ENCODE results near the gene LDLRAD2. TPM values are rescaled to one million over a fixed set of nuclear protein-coding genes. Genes with fewer than 3 reads are reported as not detected.
A peak's percentile ranks its signal among the peaks of the same experiment; 100 is the strongest.
"Not testable (repeated sequence)": the region's sequence is repeated elsewhere in the genome, so short reads cannot be mapped to it uniquely, and the experiment has no call there.

LDLRAD2 gene
- total RNA-seq, 1 donor from 2014 or later = 1.1 TPM

DNA sequence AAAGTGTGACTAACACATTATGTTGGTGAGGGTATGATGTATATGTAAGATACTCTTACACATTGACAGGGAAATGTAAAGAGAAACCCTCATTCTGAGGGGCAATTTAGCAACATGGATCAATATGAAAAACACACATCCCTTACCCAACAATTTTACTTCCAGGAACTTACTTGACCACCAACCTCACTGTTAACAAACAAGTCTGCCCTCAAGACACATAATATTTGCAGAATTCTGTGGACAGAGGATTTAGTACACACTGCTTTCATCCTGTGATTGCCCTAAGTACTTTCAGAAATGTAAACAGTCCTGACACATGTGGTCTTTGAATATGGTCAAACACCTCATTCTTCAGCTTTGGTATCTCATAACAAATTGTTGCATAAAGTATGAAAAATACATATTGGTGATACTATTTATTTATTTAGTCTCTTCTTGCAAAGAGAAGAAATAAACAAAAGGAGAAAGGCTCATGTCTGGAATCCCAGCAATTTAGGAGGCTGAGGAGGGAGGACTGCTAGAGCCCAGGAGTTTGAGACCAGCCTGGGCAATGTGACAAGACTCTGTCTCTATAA lies 36.0 kb upstream of the LDLRAD2 start:
- TF ChIP-seq, protein P1, sequence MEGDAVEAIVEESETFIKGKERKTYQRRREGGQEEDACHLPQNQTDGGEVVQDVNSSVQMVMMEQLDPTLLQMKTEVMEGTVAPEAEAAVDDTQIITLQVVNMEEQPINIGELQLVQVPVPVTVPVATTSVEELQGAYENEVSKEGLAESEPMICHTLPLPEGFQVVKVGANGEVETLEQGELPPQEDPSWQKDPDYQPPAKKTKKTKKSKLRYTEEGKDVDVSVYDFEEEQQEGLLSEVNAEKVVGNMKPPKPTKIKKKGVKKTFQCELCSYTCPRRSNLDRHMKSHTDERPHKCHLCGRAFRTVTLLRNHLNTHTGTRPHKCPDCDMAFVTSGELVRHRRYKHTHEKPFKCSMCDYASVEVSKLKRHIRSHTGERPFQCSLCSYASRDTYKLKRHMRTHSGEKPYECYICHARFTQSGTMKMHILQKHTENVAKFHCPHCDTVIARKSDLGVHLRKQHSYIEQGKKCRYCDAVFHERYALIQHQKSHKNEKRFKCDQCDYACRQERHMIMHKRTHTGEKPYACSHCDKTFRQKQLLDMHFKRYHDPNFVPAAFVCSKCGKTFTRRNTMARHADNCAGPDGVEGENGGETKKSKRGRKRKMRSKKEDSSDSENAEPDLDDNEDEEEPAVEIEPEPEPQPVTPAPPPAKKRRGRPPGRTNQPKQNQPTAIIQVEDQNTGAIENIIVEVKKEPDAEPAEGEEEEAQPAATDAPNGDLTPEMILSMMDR (IDR thresholded peaks at IDR 0.05; ENCODE audit: unreplicated experiment) = no peak
- DNase-seq (ENCODE audit: low spot score in 2 of 2, unreplicated experiment in 2 of 2) = no peak
- H3K4me1 Mint-ChIP-seq = peaks cover 10% of the 10 kb centered on the region
- no peaks in the 10 kb centered on the region for H3K27me3 Mint-ChIP-seq (ENCODE audit: low read depth)
- H3K4me3 Mint-ChIP-seq = no peak overlapping the region
- H3K27ac Mint-ChIP-seq = no peak overlapping the region
- peaks cover 3% of the 10 kb centered on the region for H3K9me3 Mint-ChIP-seq
- H3K36me3 Mint-ChIP-seq = peaks cover 12% of the 10 kb centered on the region

DNA sequence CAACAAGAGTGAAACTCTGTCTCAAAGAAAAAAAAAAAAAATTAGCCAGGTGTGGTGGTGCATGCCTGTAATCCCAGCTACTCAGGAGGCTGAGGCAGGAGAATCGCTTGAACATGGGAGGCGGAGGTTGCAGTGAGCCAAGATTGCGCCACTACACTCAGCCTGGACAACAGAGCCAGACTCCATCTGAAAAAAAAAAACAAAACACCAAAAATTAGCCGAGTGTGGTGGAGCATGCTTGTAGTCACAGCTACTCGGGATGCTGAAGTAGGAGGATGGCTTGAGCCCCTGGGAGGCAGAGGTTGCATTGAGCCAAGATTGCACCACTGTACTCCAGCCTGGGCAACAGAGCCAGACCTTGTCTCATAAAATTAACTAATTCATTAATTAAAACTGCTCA lies 35.1 kb upstream of the LDLRAD2 start:
- H3K4me3 Mint-ChIP-seq; H3K9me3 Mint-ChIP-seq; H3K27ac Mint-ChIP-seq; DNase-seq (ENCODE audit: low spot score in 2 of 2, unreplicated experiment in 2 of 2); H3K27me3 Mint-ChIP-seq (ENCODE audit: low read depth): not testable (repeated sequence)
- peaks cover 12% of the 10 kb centered on the region for H3K4me1 Mint-ChIP-seq
- H3K36me3 Mint-ChIP-seq = peaks cover 12% of the 10 kb centered on the region

DNA sequence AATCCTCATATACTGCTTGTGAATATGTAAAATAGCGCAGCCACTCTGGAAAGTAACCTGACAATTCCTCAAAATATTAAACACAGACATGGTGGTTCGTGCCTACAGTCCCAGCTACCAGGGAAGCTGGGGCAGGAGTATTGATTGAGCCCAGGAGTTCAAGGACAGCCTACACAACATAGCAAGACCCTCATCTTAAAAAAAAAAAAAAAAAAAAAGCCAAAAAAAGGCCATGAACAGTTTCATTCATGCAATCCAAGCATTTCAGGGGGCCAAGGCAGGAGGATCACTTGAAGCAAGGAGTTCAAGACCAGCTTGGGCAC lies 33.7 kb upstream of the LDLRAD2 start:
- Mint-ChIP-seq H3K4me3 (no peak overlapping the region), H3K36me3 (peaks cover 12% of the 10 kb centered on the region), H3K27ac (no peak overlapping the region), H3K27me3 (ENCODE audit: low read depth) (no peaks in the 10 kb centered on the region), H3K9me3 (peaks cover 3% of the 10 kb centered on the region), H3K4me1 (peaks cover 13% of the 10 kb centered on the region)
- TF ChIP-seq, protein P1 (IDR thresholded peaks at IDR 0.05; ENCODE audit: unreplicated experiment) = no peak
- DNase-seq (ENCODE audit: low spot score in 2 of 2, unreplicated experiment in 2 of 2) = no peak

DNA sequence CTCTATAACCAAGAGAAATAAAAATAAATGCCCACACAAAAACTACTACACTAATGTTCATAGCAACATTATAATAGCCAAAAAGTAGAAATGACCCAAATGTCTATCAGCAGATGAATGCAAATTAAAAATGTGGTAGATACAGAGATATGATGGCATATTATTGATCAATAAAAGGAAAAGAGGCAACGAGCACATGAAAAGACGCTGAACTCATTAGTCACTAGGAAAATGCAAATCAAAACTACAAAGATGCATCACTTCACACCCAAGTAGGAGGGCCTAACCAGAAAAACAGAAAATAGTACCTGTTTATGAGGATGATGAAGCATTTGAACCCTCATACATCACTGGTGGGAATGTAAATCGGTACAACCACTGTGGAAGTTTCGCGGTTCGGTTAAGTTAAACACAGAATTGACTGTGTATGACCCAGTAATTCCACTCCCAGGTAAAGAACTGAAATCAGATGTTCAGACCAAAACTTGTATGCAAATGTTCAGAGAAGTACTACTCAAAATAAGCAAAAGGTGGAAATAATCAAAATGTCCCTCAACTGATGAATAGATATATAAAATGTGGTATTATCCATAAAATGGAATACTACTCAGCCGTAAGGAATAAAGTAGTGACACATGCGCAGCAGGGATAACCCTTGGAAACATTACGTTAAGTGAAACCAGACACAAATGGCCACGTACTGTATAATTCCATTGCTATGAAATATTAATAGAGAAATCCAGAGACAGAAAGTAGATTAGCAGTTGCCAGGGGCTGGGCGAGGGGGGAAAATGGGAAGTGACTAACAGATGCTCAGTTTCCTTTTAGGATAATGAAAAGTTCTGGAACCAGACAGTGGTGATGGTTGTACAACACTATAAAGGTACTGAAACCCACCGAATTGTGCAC lies 32.2 kb upstream of the LDLRAD2 start:
- H3K4me1 Mint-ChIP-seq = peaks cover 13% of the 10 kb centered on the region
- TF ChIP-seq, protein P1 (IDR thresholded peaks at IDR 0.05; ENCODE audit: unreplicated experiment) = no peak
- no peaks in the 10 kb centered on the region for H3K27me3 Mint-ChIP-seq (ENCODE audit: low read depth)
- peaks cover 3% of the 10 kb centered on the region for H3K9me3 Mint-ChIP-seq
- H3K27ac Mint-ChIP-seq = peak overlapping the region; percentile 92
- peaks cover 12% of the 10 kb centered on the region for H3K36me3 Mint-ChIP-seq
- peak overlapping the region; percentile 52 for H3K4me3 Mint-ChIP-seq
- DNase-seq (ENCODE audit: low spot score in 2 of 2, unreplicated experiment in 2 of 2) = no peak

DNA sequence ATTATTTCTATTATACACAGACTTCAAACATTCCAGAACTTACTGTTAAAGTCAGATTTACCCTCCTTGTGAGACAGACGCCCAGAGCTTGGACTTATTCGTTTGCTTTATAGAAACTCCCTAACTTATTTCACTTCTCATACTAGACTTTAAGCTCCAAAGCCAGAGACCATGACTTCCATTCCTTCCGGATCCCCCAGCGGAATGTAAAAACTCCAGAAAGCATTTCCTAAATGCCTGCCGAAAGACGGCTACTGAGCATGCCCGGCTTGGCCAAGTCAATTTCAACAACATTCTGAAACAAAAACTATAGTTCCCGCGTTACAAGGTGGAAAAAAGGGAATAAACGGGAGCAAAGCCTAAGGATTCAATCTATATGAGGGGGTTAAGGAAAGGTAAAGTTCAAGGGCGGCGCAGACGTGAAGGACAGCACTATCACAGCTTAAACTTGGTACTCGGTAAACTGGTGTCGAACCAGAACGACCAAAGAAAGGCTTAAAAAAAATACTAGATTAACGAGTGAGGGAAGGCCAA lies 30.2 kb upstream of the LDLRAD2 start:
- Mint-ChIP-seq H3K36me3 (peaks cover 10% of the 10 kb centered on the region), H3K27me3 (ENCODE audit: low read depth) (no peaks in the 10 kb centered on the region), H3K4me3 (peak overlapping the region; percentile 88), H3K4me1 (peaks cover 13% of the 10 kb centered on the region), H3K27ac (peak overlapping the region; percentile 98), H3K9me3 (peaks cover 3% of the 10 kb centered on the region)
- TF ChIP-seq, protein P1 (IDR thresholded peaks at IDR 0.05; ENCODE audit: unreplicated experiment) = no peak
- DNase-seq (ENCODE audit: low spot score in 2 of 2, unreplicated experiment in 2 of 2) = peak in 1 of 2 experiments; percentile 47

DNA sequence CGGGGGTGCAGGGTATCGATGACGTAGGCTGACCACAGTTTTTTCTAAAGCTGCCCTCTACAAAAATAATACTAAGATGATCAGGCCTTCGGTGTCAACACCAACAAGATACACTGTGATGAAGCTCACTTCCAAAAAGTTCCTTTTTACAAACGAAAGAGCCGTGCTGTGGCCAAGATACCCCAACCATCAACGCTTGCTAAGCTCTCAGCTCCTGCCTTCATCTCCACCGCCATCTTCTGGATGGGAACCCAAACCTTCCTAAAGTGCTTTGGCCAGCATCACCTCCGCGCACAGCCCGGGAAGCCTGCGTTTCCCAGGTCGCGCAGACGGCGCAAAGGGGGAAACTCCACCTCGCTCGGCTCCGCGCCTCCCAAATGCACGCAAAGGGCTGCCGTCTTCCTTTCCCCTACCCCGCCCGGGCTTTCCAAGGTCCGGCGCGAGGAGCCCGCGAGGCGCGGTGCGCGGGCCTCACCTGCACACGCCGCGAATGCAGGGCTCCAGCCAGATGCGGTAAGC lies 29.7 kb upstream of the LDLRAD2 start:
- no peaks in the 10 kb centered on the region for H3K27me3 Mint-ChIP-seq (ENCODE audit: low read depth)
- peak overlapping the region; percentile 98 for H3K27ac Mint-ChIP-seq
- H3K4me1 Mint-ChIP-seq = peaks cover 13% of the 10 kb centered on the region
- H3K9me3 Mint-ChIP-seq = peaks cover under 1% of the 10 kb centered on the region
- peak in 1 of 2 experiments; percentile 34 for DNase-seq (ENCODE audit: low spot score in 2 of 2, unreplicated experiment in 2 of 2)
- peaks cover 8% of the 10 kb centered on the region for H3K36me3 Mint-ChIP-seq
- H3K4me3 Mint-ChIP-seq = peak overlapping the region; percentile 88
- TF ChIP-seq, protein P1 (IDR thresholded peaks at IDR 0.05; ENCODE audit: unreplicated experiment) = no peak
